ENCODE data around the gene SPATS1.
A peak's percentile ranks its signal among the peaks of the same experiment; 100 is the strongest.

SPATS1 gene

GRCh38 chr6:44342489-44342888, at the start of gene SPATS1:
TSS of gene SPATS1 (plus strand) at chr6:44342650. CDS start at chr6:44343096, 446 bp downstream.
- DNase-seq (ENCODE audit: low spot score): no peak

GRCh38 chr6:44292661-44293365, 49.6 kb upstream of the SPATS1 start:
- DNase-seq (ENCODE audit: low spot score): no peak

- no peak for DNase-seq (ENCODE audit: low spot score)
Measured at GRCh38 chr6:44294832-44295791, 47.3 kb upstream of the SPATS1 start.

GRCh38 chr6:44297063-44298038, 45.1 kb upstream of the SPATS1 start:
- peak; percentile 47 for DNase-seq (ENCODE audit: low spot score)

GRCh38 chr6:44298055-44298803, 44.2 kb upstream of the SPATS1 start:
- DNase-seq (ENCODE audit: low spot score): no peak

- DNase-seq (ENCODE audit: low spot score): no peak
Measured at GRCh38 chr6:44298864-44299263, 43.6 kb upstream of the SPATS1 start.

- DNase-seq (ENCODE audit: low spot score): no peak
Measured at GRCh38 chr6:44300292-44300823, 42.1 kb upstream of the SPATS1 start.

GRCh38 chr6:44301106-44301505, 41.3 kb upstream of the SPATS1 start:
- no peak for DNase-seq (ENCODE audit: low spot score)

GRCh38 chr6:44301782-44302564, 40.5 kb upstream of the SPATS1 start:
- DNase-seq (ENCODE audit: low spot score): no peak

- DNase-seq (ENCODE audit: low spot score): no peak
Measured at GRCh38 chr6:44302856-44303255, 39.6 kb upstream of the SPATS1 start.

GRCh38 chr6:44303842-44304241, 38.6 kb upstream of the SPATS1 start:
- no peak for DNase-seq (ENCODE audit: low spot score)

- DNase-seq (ENCODE audit: low spot score): no peak
Measured at GRCh38 chr6:44304282-44305199, 37.9 kb upstream of the SPATS1 start.

GRCh38 chr6:44305200-44305725, 37.2 kb upstream of the SPATS1 start:
- no peak for DNase-seq (ENCODE audit: low spot score)

- no peak for DNase-seq (ENCODE audit: low spot score)
Measured at GRCh38 chr6:44306710-44307109, 35.7 kb upstream of the SPATS1 start.

- DNase-seq (ENCODE audit: low spot score): no peak
Measured at GRCh38 chr6:44307217-44307616, 35.2 kb upstream of the SPATS1 start.

- no peak for DNase-seq (ENCODE audit: low spot score)
Measured at GRCh38 chr6:44309092-44309491, 33.4 kb upstream of the SPATS1 start.

- no peak for DNase-seq (ENCODE audit: low spot score)
Measured at GRCh38 chr6:44309631-44310030, 32.8 kb upstream of the SPATS1 start.

GRCh38 chr6:44310241-44310640, 32.2 kb upstream of the SPATS1 start:
- no peak for DNase-seq (ENCODE audit: low spot score)

- no peak for DNase-seq (ENCODE audit: low spot score)
Measured at GRCh38 chr6:44311304-44311703, 31.1 kb upstream of the SPATS1 start.
